ENCODE data around the gene CTSD. TPM values are rescaled to one million over a fixed set of nuclear protein-coding genes. Genes with fewer than 3 reads are reported as not detected.
"Not testable (repeated sequence)": the region's sequence is repeated elsewhere in the genome, so short reads cannot be mapped to it uniquely, and the experiment has no call there.

The CTSD gene
- total RNA-seq, 4 donors from 2014 or later, result 182 to 290 (median 238) TPM

- Histone ChIP-seq H3K27me3 (peaks cover under 1% of the 10 kb centered on the region), H3K9me3 (peaks cover 0 to 5% (median 0%) of the 10 kb centered on the region in 3 donors), H3K4me1 (peaks cover 0 to 14% (median 5%) of the 10 kb centered on the region in 3 donors), H3K27ac (peak overlapping the region in 1 of 4 donors; percentile 9), H3K4me3 (no peak overlapping the region), H3K36me3 (no peaks in the 10 kb centered on the region)
- 70% methylated on average over 5 of the region's 6 CpGs; no CpG with 5 or more reads in 1 of the 2 donors for WGBS, 2 donors (ENCODE audit: low coverage in 1 of 2)
- no peak for TF ChIP-seq POLR2A (IDR thresholded peaks at IDR 0.05)
- no peak for TF ChIP-seq EP300 (IDR thresholded peaks at IDR 0.05)
- no peak for TF ChIP-seq POLR2AphosphoS5 (IDR thresholded peaks at IDR 0.05)
- no peak for TF ChIP-seq CTCF (IDR thresholded peaks at IDR 0.05)
- peak; percentile 18 for ATAC-seq
Measured at GRCh38 chr11:1771700-1772099, 8.0 kb upstream of the CTSD start.

- no peaks in the 10 kb centered on the region for H3K27me3 ChIP-seq
- TF ChIP-seq POLR2A (IDR thresholded peaks at IDR 0.05), result no peak
- no peak for TF ChIP-seq CTCF (IDR thresholded peaks at IDR 0.05)
- no peak for TF ChIP-seq POLR2AphosphoS5 (IDR thresholded peaks at IDR 0.05)
- TF ChIP-seq EP300 (IDR thresholded peaks at IDR 0.05), result no peak
- peaks cover 0 to 14% (median 5%) of the 10 kb centered on the region in 3 donors for H3K4me1 ChIP-seq
- 79 to 85% methylated on average over 13 to 18 of the region's 18 CpGs for WGBS, 2 donors (ENCODE audit: low coverage in 1 of 2)
- peaks cover 0 to under 1% (median 0%) of the 10 kb centered on the region in 3 donors for H3K9me3 ChIP-seq
- no peaks in the 10 kb centered on the region for H3K36me3 ChIP-seq
- ATAC-seq, result no peak
- H3K4me3 ChIP-seq, result no peak overlapping the region
- no peak overlapping the region for H3K27ac ChIP-seq
Measured at GRCh38 chr11:1771273-1771672, 7.5 kb upstream of the CTSD start.

- H3K27me3 ChIP-seq, result no peaks in the 10 kb centered on the region
- H3K27ac ChIP-seq, result no peak overlapping the region
- H3K9me3 ChIP-seq, result no peaks in the 10 kb centered on the region
- no peak overlapping the region for H3K4me3 ChIP-seq
- WGBS, 2 donors (ENCODE audit: low coverage in 1 of 2), result 53 to 84% methylated on average over 4 to 5 of the region's 5 CpGs
- TF ChIP-seq POLR2AphosphoS5 (IDR thresholded peaks at IDR 0.05), result no peak
- TF ChIP-seq CTCF (IDR thresholded peaks at IDR 0.05), result no peak
- no peak for TF ChIP-seq POLR2A (IDR thresholded peaks at IDR 0.05)
- TF ChIP-seq EP300 (IDR thresholded peaks at IDR 0.05), result no peak
- H3K4me1 ChIP-seq, result peaks cover 0 to 14% (median 5%) of the 10 kb centered on the region in 3 donors
- ATAC-seq, result no peak
- no peaks in the 10 kb centered on the region for H3K36me3 ChIP-seq
Measured at GRCh38 chr11:1770528-1770927, 6.8 kb upstream of the CTSD start.

- Histone ChIP-seq H3K36me3 (no peaks in the 10 kb centered on the region), H3K27ac (no peak overlapping the region), H3K9me3 (no peaks in the 10 kb centered on the region), H3K27me3 (no peaks in the 10 kb centered on the region), H3K4me3 (no peak overlapping the region), H3K4me1 (peaks cover 0 to 14% (median 5%) of the 10 kb centered on the region in 3 donors)
- TF ChIP-seq EP300 (IDR thresholded peaks at IDR 0.05), result no peak
- TF ChIP-seq POLR2AphosphoS5 (IDR thresholded peaks at IDR 0.05), result no peak
- TF ChIP-seq POLR2A (IDR thresholded peaks at IDR 0.05), result no peak
- TF ChIP-seq CTCF (IDR thresholded peaks at IDR 0.05), result no peak
- ATAC-seq, result no peak
- WGBS, 2 donors (ENCODE audit: low coverage in 1 of 2), result 75 to 87% methylated on average over 2 to 7 of the region's 7 CpGs
Measured at GRCh38 chr11:1770061-1770460, 6.3 kb upstream of the CTSD start.

GRCh38 chr11:1769304-1769936, 5.7 kb upstream of the CTSD start:
- H3K27me3 ChIP-seq, ATAC-seq, H3K9me3 ChIP-seq, H3K36me3 ChIP-seq, H3K27ac ChIP-seq, H3K4me3 ChIP-seq: not testable (repeated sequence)
- WGBS, 2 donors (ENCODE audit: low coverage in 1 of 2), result 89 to 93% methylated on average over 2 to 6 of the region's 9 CpGs
- H3K4me1 ChIP-seq, result peaks cover 0 to 18% (median 6%) of the 10 kb centered on the region in 3 donors
